Mesendoderm (in vitro differentiated cells): ENCODE data around the gene SLC5A12.

Experiments used
- DNase-seq: peaks from one replicate; pipeline ENCODE4 v3.0.0; 2013
- H2AK5ac ChIP-seq: 2 replicates; pipeline ENCODE4 v1.6.1; 2013; ENCODE audit warnings: low read length, inconsistent platforms
- H2BK120ac ChIP-seq: 2 replicates; pipeline ENCODE4 v1.6.1; 2013; ENCODE audit warnings: low read depth, mild to moderate bottlenecking, low read length, moderate library complexity, mixed read lengths
- H2BK15ac ChIP-seq: replicated peaks from 2 replicates; pipeline ENCODE4 v1.6.1; 2013; ENCODE audit warnings: low read depth, mild to moderate bottlenecking, moderate library complexity
- H2BK5ac ChIP-seq: 2 replicates; pipeline ENCODE4 v1.6.1; 2013; ENCODE audit warnings: low read length, inconsistent platforms
- H3K18ac ChIP-seq: 2 replicates; pipeline ENCODE4 v1.6.1; 2013; ENCODE audit warnings: mild to moderate bottlenecking, low read length, mixed read lengths
- H3K23ac ChIP-seq: one replicate; pipeline ENCODE4 v1.6.1; 2013; ENCODE audit warnings: low read length
- H3K27ac ChIP-seq: 2 replicates; pipeline ENCODE4 v1.5.1; 2013; ENCODE audit warnings: low read depth, mild to moderate bottlenecking, inconsistent platforms, low read length, moderate library complexity
- H3K27me3 ChIP-seq: 2 replicates; pipeline ENCODE4 v1.6.1; 2013; ENCODE audit warnings: low read length, control low read depth, mild to moderate bottlenecking, inconsistent platforms; ENCODE audit not compliant: insufficient read depth, poor library complexity
- H3K36me3 ChIP-seq: 2 replicates; pipeline ENCODE4 v1.6.1; 2013; ENCODE audit warnings: low read length, inconsistent platforms; ENCODE audit not compliant: control insufficient read depth, insufficient read depth
- H3K4ac ChIP-seq: one replicate; pipeline ENCODE4 v1.6.1; 2013; ENCODE audit warnings: low read depth, mild to moderate bottlenecking, low read length, moderate library complexity
- H3K4me1 ChIP-seq: 2 replicates; pipeline ENCODE4 v1.6.1; 2013; ENCODE audit warnings: low read depth, low read length, inconsistent platforms; ENCODE audit not compliant: control insufficient read depth
- H3K4me2 ChIP-seq: 2 replicates; pipeline ENCODE4 v1.6.1; 2013; ENCODE audit warnings: low read length
- H3K4me3 ChIP-seq: 2 replicates; pipeline ENCODE4 v1.5.1; 2013; ENCODE audit warnings: mild to moderate bottlenecking, low read length
- H3K56ac ChIP-seq: one replicate; pipeline ENCODE4 v1.6.1; 2013; ENCODE audit warnings: low read length
- H3K79me1 ChIP-seq: 2 replicates; pipeline ENCODE4 v1.6.1; 2013; ENCODE audit warnings: low read length, inconsistent platforms
- H3K79me2 ChIP-seq: 2 replicates; pipeline ENCODE4 v1.6.1; 2013; ENCODE audit warnings: mild to moderate bottlenecking, low read length; ENCODE audit not compliant: control insufficient read depth, insufficient read depth
- H3K9ac ChIP-seq: 2 replicates; pipeline ENCODE4 v1.6.1; 2013; ENCODE audit warnings: low read length, inconsistent platforms
- H4K5ac ChIP-seq: one replicate; pipeline ENCODE4 v1.6.1; 2013; ENCODE audit warnings: low read length
- H4K8ac ChIP-seq: one replicate; pipeline ENCODE4 v1.6.1; 2013; ENCODE audit warnings: low read depth, mild to moderate bottlenecking, control low read depth, low read length, moderate library complexity
- WGBS: extraction: QIAGEN DNeasy Blood & Tissue Kit; methylation state at CpG from one replicate; pipeline ENCODE4 v1.1.7; 2013; ENCODE audit warnings: low lambda C conversion rate, missing lambda C conversion rate; ENCODE audit not compliant: insufficient coverage; ENCODE audit errors: extremely low coverage; 5-methylcytosine and 5-hydroxymethylcytosine counted together

SLC5A12 gene

GRCh38 chr11:26743622-26744021 lies 21.8 kb upstream of the SLC5A12 start:
- Histone ChIP-seq H2BK5ac (no peak overlapping the region), H3K18ac (no peak overlapping the region), H3K79me2 (no peaks in the 10 kb centered on the region)

DNA sequence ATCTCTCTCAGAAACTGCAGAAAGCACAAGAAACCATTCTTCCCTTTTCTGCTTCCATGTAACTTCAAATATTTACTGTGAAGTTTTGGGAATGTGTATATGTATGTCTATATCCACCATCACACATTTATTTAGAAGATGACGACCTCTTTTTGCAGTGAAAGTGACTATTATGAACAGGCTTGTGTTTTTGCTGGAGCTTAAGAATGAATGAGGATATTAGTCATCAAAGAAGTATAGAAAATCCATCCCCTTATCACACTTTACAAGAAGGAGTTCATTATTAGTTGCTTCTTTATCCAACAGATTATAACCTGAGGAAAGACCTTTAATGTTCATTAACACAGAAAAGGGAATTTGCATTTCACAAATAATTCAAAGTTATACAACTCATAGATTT lies 21.1 kb upstream of the SLC5A12 start:
- H3K18ac ChIP-seq: no peak overlapping the region
- no peak overlapping the region for H3K4me3 ChIP-seq
- H3K56ac ChIP-seq: no peak overlapping the region
- H3K23ac ChIP-seq: no peak overlapping the region
- no CpG with 5 or more reads among the region's 1 CpG for WGBS
- H3K9ac ChIP-seq: no peak overlapping the region
- H3K79me2 ChIP-seq: no peaks in the 10 kb centered on the region
- no peaks in the 10 kb centered on the region for H3K4me1 ChIP-seq
- no peaks in the 10 kb centered on the region for H3K27me3 ChIP-seq
- DNase-seq: no peak
- no peak overlapping the region for H4K8ac ChIP-seq
- H4K5ac ChIP-seq: no peak overlapping the region
- H3K4me2 ChIP-seq: no peak overlapping the region
- H2BK120ac ChIP-seq: no peak overlapping the region
- H3K27ac ChIP-seq: no peak overlapping the region
- H2AK5ac ChIP-seq: no peak overlapping the region
- H3K4ac ChIP-seq: no peak overlapping the region
- H2BK5ac ChIP-seq: no peak overlapping the region
- H3K79me1 ChIP-seq: no peaks in the 10 kb centered on the region
- no peak overlapping the region for H2BK15ac ChIP-seq
- no peaks in the 10 kb centered on the region for H3K36me3 ChIP-seq

More at GRCh38 chr11:26743622-26744021, 21.8 kb upstream of the SLC5A12 start:
- Histone ChIP-seq H3K23ac (no peak overlapping the region), H4K8ac (no peak overlapping the region), H3K4ac (no peak overlapping the region), H3K27me3 (no peaks in the 10 kb centered on the region), H2BK15ac (no peak overlapping the region), H3K27ac (no peak overlapping the region), H2BK120ac (no peak overlapping the region), H3K4me1 (no peaks in the 10 kb centered on the region), H4K5ac (no peak overlapping the region), H3K4me3 (no peak overlapping the region), H3K36me3 (no peaks in the 10 kb centered on the region), H3K9ac (no peak overlapping the region), H2AK5ac (no peak overlapping the region), H3K56ac (no peak overlapping the region), H3K79me1 (no peaks in the 10 kb centered on the region), H3K4me2 (no peak overlapping the region)
- no peak for DNase-seq

GRCh38 chr11:26741036-26741435 lies 19.2 kb upstream of the SLC5A12 start:
- Histone ChIP-seq H3K56ac (no peak overlapping the region), H4K5ac (no peak overlapping the region), H3K79me1 (no peaks in the 10 kb centered on the region), H3K4me3 (no peak overlapping the region), H3K18ac (no peak overlapping the region), H4K8ac (no peak overlapping the region), H2AK5ac (no peak overlapping the region), H2BK5ac (no peak overlapping the region), H3K4me1 (no peaks in the 10 kb centered on the region), H2BK15ac (no peak overlapping the region), H3K9ac (no peak overlapping the region), H3K27ac (no peak overlapping the region), H3K4ac (no peak overlapping the region), H3K27me3 (no peaks in the 10 kb centered on the region), H3K23ac (no peak overlapping the region), H3K36me3 (no peaks in the 10 kb centered on the region), H2BK120ac (no peak overlapping the region), H3K79me2 (no peaks in the 10 kb centered on the region), H3K4me2 (no peak overlapping the region)
- DNase-seq: no peak
- WGBS: no CpG with 5 or more reads among the region's 2 CpGs

DNA sequence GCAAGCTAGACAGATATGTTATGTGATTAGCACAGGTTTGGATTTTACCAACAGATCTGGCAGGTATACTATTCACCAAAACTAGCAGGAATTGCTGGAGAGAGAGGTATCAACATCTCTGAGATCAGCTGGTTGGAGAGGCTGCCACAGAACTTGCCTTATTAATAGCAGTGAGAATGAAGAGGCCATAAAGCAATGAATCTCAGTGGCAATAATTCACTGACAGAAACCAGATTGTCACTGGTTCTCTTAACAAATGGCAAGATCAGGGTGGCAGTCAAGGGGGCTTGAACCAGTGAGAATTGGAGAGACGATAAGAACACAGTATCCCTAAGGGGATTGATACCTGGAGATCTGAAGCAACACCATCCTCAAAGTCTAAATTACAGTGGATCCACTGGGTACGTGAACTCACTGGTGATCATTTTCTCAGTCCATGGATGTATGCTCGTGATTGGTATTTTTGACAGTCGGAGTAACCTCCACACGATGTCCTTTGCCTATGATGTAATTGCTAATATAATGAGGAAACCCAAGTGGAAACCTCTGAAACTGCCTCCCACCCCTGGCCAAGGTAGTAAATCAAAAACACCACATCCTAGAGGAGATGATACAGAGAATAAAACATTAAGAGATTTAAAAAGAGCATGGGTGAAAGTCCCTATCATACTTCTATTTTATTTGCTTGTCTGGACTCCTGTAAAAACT lies 17.7 kb upstream of the SLC5A12 start:
- Histone ChIP-seq H4K8ac (no peak overlapping the region), H3K4me1 (no peaks in the 10 kb centered on the region), H3K23ac (no peak overlapping the region), H3K4me2 (no peak overlapping the region), H3K56ac (no peak overlapping the region), H3K36me3 (no peaks in the 10 kb centered on the region), H4K5ac (no peak overlapping the region), H3K4me3 (no peak overlapping the region), H2BK15ac (no peak overlapping the region), H2BK5ac (no peak overlapping the region), H3K27ac (no peak overlapping the region), H2BK120ac (no peak overlapping the region), H3K4ac (no peak overlapping the region), H3K27me3 (no peaks in the 10 kb centered on the region), H3K79me1 (no peaks in the 10 kb centered on the region), H3K9ac (no peak overlapping the region), H3K18ac (no peak overlapping the region), H2AK5ac (no peak overlapping the region), H3K79me2 (no peaks in the 10 kb centered on the region)
- no CpG with 5 or more reads among the region's 5 CpGs for WGBS
- no peak for DNase-seq

DNA sequence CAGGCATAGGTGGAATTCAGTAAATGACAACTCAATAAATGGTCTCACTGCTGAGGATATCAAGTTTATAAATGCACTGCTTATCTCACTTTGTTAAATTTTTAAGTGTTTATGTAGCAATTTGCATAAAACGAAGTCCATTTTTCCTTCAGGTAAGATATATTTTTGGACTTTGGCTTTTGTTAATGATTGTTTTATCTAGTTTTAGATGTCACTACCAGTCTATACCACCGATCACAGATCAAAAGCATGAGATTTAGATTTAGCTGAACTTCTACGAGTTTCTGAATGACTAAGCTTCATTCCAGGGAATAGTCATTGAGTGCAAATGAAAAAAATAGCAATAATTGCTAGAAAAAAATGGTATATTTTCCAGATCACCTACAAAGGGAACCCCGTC lies 12.8 kb upstream of the SLC5A12 start:
- H4K8ac ChIP-seq: no peak overlapping the region
- no peak overlapping the region for H2BK120ac ChIP-seq
- H3K4ac ChIP-seq: no peak overlapping the region
- H3K4me3 ChIP-seq: no peak overlapping the region
- H3K9ac ChIP-seq: no peak overlapping the region
- H3K79me2 ChIP-seq: no peaks in the 10 kb centered on the region
- H2BK15ac ChIP-seq: no peak overlapping the region
- H3K79me1 ChIP-seq: no peaks in the 10 kb centered on the region
- H4K5ac ChIP-seq: no peak overlapping the region
- no peak overlapping the region for H3K23ac ChIP-seq
- H3K27me3 ChIP-seq: no peaks in the 10 kb centered on the region
- H2AK5ac ChIP-seq: no peak overlapping the region
- H3K27ac ChIP-seq: no peak overlapping the region
- no peak overlapping the region for H3K18ac ChIP-seq
- no peak for DNase-seq
- no peaks in the 10 kb centered on the region for H3K36me3 ChIP-seq
- H3K4me1 ChIP-seq: no peaks in the 10 kb centered on the region
- H3K4me2 ChIP-seq: no peak overlapping the region
- no CpG with 5 or more reads among the region's 4 CpGs for WGBS
- H2BK5ac ChIP-seq: no peak overlapping the region
- H3K56ac ChIP-seq: no peak overlapping the region

DNA sequence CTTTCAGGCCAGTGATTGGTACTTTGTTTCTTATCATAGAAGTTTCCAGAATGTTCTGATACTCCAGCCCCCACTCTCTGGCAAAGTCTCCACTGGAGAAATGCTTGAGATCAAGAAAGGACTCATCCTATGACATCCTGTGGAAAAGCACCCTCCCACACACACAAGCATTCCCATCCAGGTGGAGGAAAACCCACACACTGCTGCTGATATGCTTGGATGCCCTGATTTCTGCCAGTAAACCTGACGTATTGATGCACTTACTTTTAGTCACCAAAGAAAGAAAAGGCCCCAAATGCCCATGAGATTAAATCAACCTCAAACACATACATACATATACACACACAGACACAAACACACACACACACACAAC lies 9.2 kb upstream of the SLC5A12 start:
- Histone ChIP-seq H3K27ac (no peak overlapping the region), H3K36me3 (no peaks in the 10 kb centered on the region), H3K23ac (no peak overlapping the region), H4K5ac (no peak overlapping the region), H4K8ac (no peak overlapping the region), H3K56ac (no peak overlapping the region), H3K4me3 (no peak overlapping the region), H3K9ac (no peak overlapping the region), H3K79me1 (no peaks in the 10 kb centered on the region), H2BK120ac (no peak overlapping the region), H3K18ac (no peak overlapping the region), H3K4me2 (no peak overlapping the region), H3K79me2 (no peaks in the 10 kb centered on the region), H3K27me3 (no peaks in the 10 kb centered on the region), H3K4me1 (no peaks in the 10 kb centered on the region), H2BK5ac (no peak overlapping the region), H3K4ac (no peak overlapping the region), H2BK15ac (no peak overlapping the region), H2AK5ac (no peak overlapping the region)
- WGBS: no CpG with 5 or more reads among the region's 1 CpG
- DNase-seq: no peak
